Kidney (tissue), 14 donors: ENCODE data around the gene SCN2A. TPM values are rescaled to one million over a fixed set of nuclear protein-coding genes. Genes with fewer than 3 reads are reported as not detected.

ENCODE experiments used
- DNase-seq, 5 donors: peaks; one replicate each; pipeline ENCODE4 v3.0.0-alpha.2; 2013 to 2020
- FAIRE-seq: peaks from 2 replicates; lab custom pipeline; 2012; peaks lifted over from hg19 to GRCh38; lab: Jason Lieb, UNC
- H3K27ac ChIP-seq, 2 donors: one replicate each; pipeline ENCODE4 v1.7.0; 2013; ENCODE audit warnings: low read depth in 2 of 2, low read length in 2 of 2, inconsistent platforms in 1 of 2
- H3K27me3 ChIP-seq: one replicate; pipeline ENCODE4 v1.7.1; 2013; ENCODE audit warnings: low read length, inconsistent platforms; ENCODE audit not compliant: control insufficient read depth, insufficient read depth
- H3K36me3 ChIP-seq, 3 donors: one replicate each; pipeline versions ENCODE4 v1.7.0 to v1.7.1; 2013; ENCODE audit warnings: low read length in 3 of 3, control low read depth in 1 of 3, inconsistent platforms in 1 of 3; ENCODE audit not compliant: insufficient read depth in 3 of 3, control insufficient read depth in 2 of 3
- H3K4me1 ChIP-seq, 3 donors: one replicate each; pipeline versions ENCODE4 v1.7.0 to v1.7.1; 2013; ENCODE audit warnings: low read length in 3 of 3, inconsistent platforms in 1 of 3, low read depth in 1 of 3; ENCODE audit not compliant: control insufficient read depth in 2 of 3, insufficient read depth in 2 of 3
- H3K4me3 ChIP-seq, 3 donors: one replicate each; pipeline versions ENCODE4 v1.7.0 to v1.8.1; 2013; ENCODE audit warnings: low read length in 3 of 3, control low read depth in 1 of 3, inconsistent platforms in 1 of 3
- H3K9ac ChIP-seq, 3 donors: one replicate each; pipeline versions ENCODE4 v1.7.0 to v1.7.1; 2013; ENCODE audit warnings: low read length in 3 of 3, control low read depth in 1 of 3, inconsistent platforms in 1 of 3
- H3K9me3 ChIP-seq, 3 donors: one replicate each; pipeline versions ENCODE4 v1.7.0 to v1.7.1; 2013; ENCODE audit warnings: low read length in 3 of 3, control low read depth in 1 of 3, inconsistent platforms in 1 of 3; ENCODE audit not compliant: control insufficient read depth in 2 of 3, insufficient read depth in 1 of 3
- intact Hi-C: fragments of 100-400 bp; cut with DNase I; formaldehyde crosslinking; loops from one replicate; pipeline ENCODE4 v1.11.1; 2022
- polyA plus RNA-seq: library from polyadenylated mRNA; stranded (reverse); fragments of 350-450 nt; fragmentation: Illumina TruSeq; extraction: RNeasy Lipid Tissue Mini Kit (QIAGEN cat#74804); gene quantifications from one replicate; pipeline ENCODE4 v1.2.3, GENCODE V29; 2014; ENCODE audit warnings: low read depth, low replicate concordance; ENCODE audit not compliant: insufficient read depth
- total RNA-seq: library from RNA; stranded (reverse); fragmentation: NEBNext Ultra II Directional; extraction: Animal tissue kit (Norgen Biotek cat#: 25700); gene quantifications from one replicate; pipeline ENCODE4 v1.2.1, GENCODE V29; 2021
- TF ChIP-seq, protein P1 (sequence below): IDR thresholded peaks from 3 replicates; pipeline ENCODE4 v1.5.1; 2012; ENCODE audit warnings: mild to moderate bottlenecking, moderate library complexity, borderline replicate concordance; ENCODE audit not compliant: insufficient read depth; ENCODE audit errors: extremely low read depth
- donor health status: control.
- donor health status: control.
- donor health status: control.
- donor health status: control.
- donor health status: control.
- donor health status: DM: yes; HTN: yes; CAD: no.
- donor health status: Normal renal cell carcinoma (clear cell type).

Gene SCN2A
- total and polyA plus RNA-seq, 2 donors from 2014 or later = 2.7 to 9.9 TPM

- H3K9me3 ChIP-seq = peaks cover 0 to 7% (median 0%) of the 10 kb centered on the region in 3 donors
- no peak for DNase-seq
- no peak for FAIRE-seq
- no peak overlapping the region for H3K27ac ChIP-seq
- intact Hi-C loops = no loop called here
- H3K9ac ChIP-seq = no peak overlapping the region
- H3K36me3 ChIP-seq = no peaks in the 10 kb centered on the region
- TF ChIP-seq, protein P1, sequence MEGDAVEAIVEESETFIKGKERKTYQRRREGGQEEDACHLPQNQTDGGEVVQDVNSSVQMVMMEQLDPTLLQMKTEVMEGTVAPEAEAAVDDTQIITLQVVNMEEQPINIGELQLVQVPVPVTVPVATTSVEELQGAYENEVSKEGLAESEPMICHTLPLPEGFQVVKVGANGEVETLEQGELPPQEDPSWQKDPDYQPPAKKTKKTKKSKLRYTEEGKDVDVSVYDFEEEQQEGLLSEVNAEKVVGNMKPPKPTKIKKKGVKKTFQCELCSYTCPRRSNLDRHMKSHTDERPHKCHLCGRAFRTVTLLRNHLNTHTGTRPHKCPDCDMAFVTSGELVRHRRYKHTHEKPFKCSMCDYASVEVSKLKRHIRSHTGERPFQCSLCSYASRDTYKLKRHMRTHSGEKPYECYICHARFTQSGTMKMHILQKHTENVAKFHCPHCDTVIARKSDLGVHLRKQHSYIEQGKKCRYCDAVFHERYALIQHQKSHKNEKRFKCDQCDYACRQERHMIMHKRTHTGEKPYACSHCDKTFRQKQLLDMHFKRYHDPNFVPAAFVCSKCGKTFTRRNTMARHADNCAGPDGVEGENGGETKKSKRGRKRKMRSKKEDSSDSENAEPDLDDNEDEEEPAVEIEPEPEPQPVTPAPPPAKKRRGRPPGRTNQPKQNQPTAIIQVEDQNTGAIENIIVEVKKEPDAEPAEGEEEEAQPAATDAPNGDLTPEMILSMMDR = no peak
- H3K27me3 ChIP-seq = no peaks in the 10 kb centered on the region
- H3K4me1 ChIP-seq = no peaks in the 10 kb centered on the region
- H3K4me3 ChIP-seq = no peak overlapping the region
Observed at GRCh38 chr2:165283342-165283741, 44.1 kb downstream of the SCN2A start.

DNA sequence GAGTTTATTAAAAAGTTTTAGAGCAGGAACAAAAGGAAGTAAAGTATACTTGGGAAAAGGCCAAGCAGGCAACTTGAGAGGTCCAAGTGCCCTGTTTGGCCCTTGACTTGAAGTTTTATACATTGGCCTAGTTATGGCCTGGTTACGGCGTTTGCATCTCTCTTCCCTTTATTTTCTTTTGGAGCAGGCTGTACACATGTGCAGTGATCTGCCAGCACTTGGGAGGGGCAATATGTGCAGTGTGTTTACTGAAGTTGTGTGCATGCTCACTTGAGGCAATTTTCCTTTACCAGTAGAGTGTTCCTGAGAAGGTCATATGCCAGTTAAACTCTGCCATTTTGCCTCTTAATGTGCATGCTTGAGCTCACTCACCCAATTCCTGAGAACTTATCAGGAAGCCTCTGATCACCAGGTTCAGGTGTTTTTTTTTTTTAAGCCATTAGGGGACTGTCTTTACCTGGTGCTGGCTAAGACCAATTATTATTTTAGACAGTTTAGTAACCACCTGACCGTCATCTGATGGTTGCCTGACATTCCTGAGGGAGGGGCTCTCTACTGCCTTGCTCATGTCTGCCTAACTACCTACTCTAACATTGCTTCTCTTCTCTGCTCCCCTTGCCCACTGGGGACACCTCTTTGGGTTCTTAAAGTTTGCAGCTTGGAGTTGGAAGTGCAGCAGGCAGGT lies 48.0 kb downstream of the SCN2A start:
- no peak overlapping the region for H3K4me3 ChIP-seq
- TF ChIP-seq, protein P1 = no peak
- H3K36me3 ChIP-seq = no peaks in the 10 kb centered on the region
- no peak overlapping the region for H3K27ac ChIP-seq
- DNase-seq (no peak), FAIRE-seq (no peak)
- H3K9me3 ChIP-seq = peaks cover 0 to 7% (median 0%) of the 10 kb centered on the region in 3 donors
- intact Hi-C loops = no loop called here
- H3K27me3 ChIP-seq = no peaks in the 10 kb centered on the region
- no peak overlapping the region for H3K9ac ChIP-seq
- H3K4me1 ChIP-seq = no peaks in the 10 kb centered on the region

DNA sequence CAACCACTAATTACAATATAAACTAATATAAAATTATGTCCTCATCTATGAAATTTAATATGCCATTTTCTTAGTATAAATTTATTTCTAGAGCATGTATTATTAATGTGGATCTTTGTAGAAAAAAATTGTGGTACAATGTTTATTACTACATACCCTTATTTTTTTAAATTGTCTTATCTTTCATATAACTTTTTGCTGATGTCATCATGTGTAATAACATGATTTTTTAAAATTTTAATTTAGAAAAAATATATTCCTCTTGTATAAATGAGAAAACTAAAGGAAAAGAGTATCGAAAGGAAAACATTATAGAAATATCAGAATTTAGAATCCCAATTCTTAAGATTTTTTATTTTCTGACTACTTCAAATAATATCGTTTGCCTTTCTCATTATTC lies 49.9 kb downstream of the SCN2A start:
- TF ChIP-seq, protein P1 = no peak
- H3K4me1 ChIP-seq = no peaks in the 10 kb centered on the region
- FAIRE-seq (peak; percentile 63), DNase-seq (no peak)
- intact Hi-C loops = no loop called here
- H3K4me3 ChIP-seq = no peak overlapping the region
- H3K27me3 ChIP-seq = no peaks in the 10 kb centered on the region
- H3K27ac ChIP-seq = no peak overlapping the region
- H3K9ac ChIP-seq = no peak overlapping the region
- peaks cover 0 to 7% (median 0%) of the 10 kb centered on the region in 3 donors for H3K9me3 ChIP-seq
- no peaks in the 10 kb centered on the region for H3K36me3 ChIP-seq
